GM21447 (cell line): ENCODE results near the gene TIPARP.
"Not testable (repeated sequence)": the region's sequence is repeated elsewhere in the genome, so short reads cannot be mapped to it uniquely, and the experiment has no call there.

ENCODE experiments used
- ATAC-seq: cut with Tn5 transposase; IDR thresholded peaks from one replicate; pipeline ENCODE4 v1.9.1; 2021; ENCODE audit not compliant: unreplicated experiment

The TIPARP gene

GRCh38 chr3:156737049-156737448, 62.7 kb downstream of the TIPARP start:
- not testable (repeated sequence) for ATAC-seq

GRCh38 chr3:156738251-156738650, 63.9 kb downstream of the TIPARP start:
- ATAC-seq = no peak

DNA sequence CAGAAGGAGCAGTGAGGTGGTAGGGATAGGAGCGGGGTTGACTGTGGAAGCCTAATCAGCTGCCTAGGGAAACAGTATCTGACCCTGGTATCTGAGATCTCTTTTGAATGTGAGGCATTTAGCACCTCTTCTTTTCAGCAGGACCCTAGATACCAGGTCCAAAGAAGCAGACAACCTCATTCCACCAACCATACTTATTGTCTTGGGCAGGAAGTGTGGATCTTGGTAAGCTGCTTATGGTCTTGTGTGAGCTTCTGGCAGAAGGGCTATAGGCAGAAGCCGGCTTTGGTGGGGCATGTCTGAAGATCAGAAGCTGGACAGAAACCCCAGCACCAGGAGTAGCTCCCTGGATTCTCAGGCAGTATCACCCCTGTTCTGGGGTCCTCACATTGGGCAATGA, 65.6 kb downstream of the TIPARP start:
- no peak for ATAC-seq

- not testable (repeated sequence) for ATAC-seq
These were observed 66.2 kb downstream of the TIPARP start for GRCh38 chr3:156740581-156740980.

- ATAC-seq = no peak
These were observed 67.5 kb downstream of the TIPARP start for GRCh38 chr3:156741935-156742334.

DNA sequence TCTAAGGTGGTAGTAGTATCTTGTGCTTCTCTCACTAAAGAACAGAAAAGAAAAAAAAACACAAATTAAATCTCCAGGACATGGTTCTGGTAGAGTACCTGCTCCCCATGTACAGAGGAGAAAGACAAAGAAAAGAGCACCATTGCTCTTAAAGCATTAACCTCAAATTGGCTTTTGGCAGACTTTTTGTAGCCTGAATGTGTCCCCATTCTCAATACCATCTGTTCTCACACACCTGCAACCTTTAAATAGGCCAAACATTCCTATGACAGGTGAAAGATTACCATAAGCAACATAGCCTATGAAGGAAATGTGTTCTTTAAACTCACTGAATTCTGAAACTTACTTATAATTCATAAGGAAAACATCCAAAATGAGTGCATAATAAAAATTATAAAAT, 68.0 kb downstream of the TIPARP start:
- ATAC-seq = no peak

DNA sequence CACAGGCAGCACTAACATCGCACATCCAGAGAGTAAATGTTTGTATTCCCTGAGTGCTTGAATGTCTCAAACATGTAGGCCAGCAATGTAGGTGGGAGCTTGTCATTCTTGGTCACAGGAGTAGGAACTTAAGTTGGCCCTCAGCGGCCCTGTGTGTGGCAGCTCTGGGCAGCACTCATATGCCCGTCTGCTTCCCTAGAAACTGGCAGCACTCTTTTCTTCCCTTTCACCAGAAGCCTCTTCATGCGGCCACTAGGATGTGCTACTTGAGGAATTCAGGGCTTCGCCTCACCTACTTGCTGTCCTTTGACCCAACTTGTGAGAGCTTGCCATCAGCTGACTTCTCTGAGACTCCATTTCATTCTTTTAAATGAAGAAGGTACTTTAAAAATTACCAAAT, 69.5 kb downstream of the TIPARP start:
- ATAC-seq = no peak

DNA sequence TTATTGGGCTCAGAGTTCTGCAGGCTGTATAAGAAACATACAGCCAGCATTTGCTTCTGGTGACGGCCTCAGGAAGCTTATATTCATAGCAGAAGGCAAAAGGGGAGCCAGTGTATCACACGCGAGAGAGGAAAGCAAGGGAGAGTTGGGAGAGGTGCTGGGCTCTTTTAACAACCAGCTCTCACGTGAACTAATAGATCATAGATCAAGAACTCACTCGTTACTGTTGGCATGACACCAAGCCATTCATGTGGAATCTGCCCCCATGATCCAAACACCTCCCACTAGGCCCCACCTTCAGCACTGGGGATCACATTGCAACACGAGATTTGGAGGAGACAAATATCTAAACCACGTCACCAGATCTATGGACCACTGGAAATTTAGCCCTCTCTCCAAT, 70.2 kb downstream of the TIPARP start:
- ATAC-seq = no peak

DNA sequence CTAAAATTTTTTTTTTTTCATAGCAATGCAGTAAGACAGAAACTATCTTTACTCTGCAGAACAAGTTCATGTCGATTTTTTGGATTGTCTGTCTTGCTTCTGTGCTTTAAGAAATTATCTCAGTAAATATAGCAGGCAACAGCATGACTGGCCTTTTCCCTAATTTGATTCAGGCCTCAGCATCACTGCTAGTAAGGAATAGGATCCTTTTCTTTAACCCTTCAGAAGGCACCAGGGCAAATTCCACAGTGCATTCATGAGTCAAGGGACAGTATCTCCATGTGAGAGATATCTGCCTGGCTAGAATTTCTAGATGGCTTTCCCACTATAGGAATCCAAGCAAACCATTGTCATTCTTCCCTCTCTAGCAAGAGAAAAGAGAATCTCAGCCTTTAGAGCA, 71.4 kb downstream of the TIPARP start:
- no peak for ATAC-seq

DNA sequence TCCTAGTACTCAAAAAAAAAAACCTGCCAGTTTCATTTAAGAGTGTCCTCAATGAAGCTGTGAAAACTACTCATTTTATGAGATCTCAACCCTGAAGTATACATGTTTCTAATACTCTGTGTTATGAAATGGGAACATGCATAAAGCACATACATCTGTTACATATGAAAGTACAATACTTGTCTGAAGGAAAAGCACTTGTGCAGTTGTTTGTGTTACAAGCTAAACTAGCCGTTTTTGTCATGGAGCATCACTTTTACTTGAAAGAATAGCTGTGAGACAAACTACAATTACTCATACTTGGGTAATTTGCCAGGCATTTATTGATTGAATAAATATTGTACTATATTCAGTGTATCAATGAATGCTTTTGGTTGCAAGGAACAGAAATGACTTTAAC, 72.7 kb downstream of the TIPARP start:
- ATAC-seq = no peak

DNA sequence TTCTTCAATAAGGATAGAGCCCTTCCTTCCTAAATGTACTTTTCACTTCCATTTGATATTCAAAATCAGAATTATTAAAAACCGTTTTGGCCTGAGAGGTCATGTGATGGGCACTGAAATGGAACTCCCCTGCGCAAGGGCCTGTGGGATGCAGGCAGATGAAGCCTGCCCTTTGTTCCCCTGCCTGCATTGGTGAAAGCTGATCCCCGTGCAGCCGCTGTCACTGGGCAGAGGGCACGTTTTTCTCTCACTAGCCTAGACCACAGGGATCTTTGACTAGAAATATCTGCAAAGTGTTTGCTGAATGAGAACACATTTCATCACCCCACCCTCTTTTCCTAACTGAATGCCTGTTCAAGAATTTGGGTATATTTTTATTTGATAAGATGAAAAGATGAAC, 74.9 kb downstream of the TIPARP start:
- ATAC-seq = no peak

DNA sequence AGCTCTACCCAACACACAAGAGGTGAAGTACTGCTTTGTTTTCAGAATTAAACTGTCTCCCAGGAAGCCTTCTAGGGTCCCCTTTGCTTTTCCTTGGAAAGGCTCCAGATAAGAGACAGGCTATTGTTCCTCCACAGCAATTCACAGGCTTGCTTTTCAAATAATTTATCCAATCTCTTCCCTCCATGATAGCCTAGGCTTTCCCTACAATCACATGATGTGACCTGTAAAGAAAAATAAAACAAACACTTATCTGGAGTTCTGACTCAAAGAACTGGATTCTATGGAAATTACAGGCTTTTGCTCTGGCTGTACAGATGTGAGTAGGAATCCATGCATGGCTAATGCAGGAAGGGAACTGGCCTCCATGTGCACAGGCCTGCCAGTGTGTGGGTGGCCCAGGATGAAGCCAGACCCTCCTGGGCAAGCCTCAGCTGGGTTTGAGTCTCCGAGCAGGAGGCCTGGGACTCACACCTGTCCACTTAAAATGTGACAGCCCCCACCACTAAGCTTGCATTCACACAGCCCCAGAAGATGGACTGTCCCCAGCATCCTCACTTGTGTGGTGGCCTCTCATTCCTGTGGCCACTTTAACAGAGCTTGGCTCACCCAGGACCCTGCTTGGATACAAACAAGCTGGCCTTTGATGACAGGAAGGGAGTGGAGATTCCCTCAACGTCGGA, 75.9 kb downstream of the TIPARP start:
- ATAC-seq = no peak

DNA sequence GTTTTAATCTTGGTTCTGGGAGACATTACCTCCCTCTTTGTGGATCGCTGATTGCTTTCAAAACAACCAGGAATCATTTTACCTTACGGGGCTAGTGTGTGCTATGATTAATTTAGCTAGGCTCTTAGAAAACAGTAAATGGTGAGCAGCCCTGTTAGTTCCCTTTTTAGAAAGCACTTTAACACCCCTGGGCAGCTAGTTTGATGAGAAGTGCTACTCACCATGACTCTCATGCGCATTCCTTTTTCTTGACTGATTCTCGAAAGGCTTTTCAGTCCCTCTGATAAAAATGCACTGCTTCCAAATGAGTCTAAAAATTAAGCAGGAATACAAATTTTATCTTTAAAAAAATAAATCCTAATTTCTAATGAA, 76.5 kb downstream of the TIPARP start:
- ATAC-seq = no peak

- ATAC-seq = no peak
These were observed 77.2 kb downstream of the TIPARP start for GRCh38 chr3:156751461-156752025.
